Right ventricle myocardium superior (tissue), 1 donor: ENCODE data around the gene TMA7. TPM values are rescaled to one million over a fixed set of nuclear protein-coding genes. Genes with fewer than 3 reads are reported as not detected.

ENCODE experiments used
- ATAC-seq: fragments of 200-7000 bp; cut with Tn5 transposase; one replicate; pipeline ENCODE4 v1.9.1; 2020; ENCODE audit warnings: mild to moderate bottlenecking; ENCODE audit not compliant: poor library complexity
- DNase-seq: peaks from one replicate; pipeline ENCODE4 v3.0.0-alpha.2; 2020
- intact Hi-C: fragments of 100-400 bp; cut with DNase I; formaldehyde crosslinking; loops from one replicate; pipeline ENCODE4 v1.11.2; 2022
- total RNA-seq: library from RNA; stranded (reverse); fragmentation: NEBNext Ultra II Directional; extraction: Animal tissue kit (Norgen Biotek cat#: 25700); gene quantifications from one replicate; pipeline ENCODE4 v1.2.1, GENCODE V29; 2021
- donor health status: DM: no; HTN: yes; CAD: no; lungs with severe emphysema.

Gene TMA7
- total RNA-seq, 1 donor from 2014 or later: 237 TPM

DNA sequence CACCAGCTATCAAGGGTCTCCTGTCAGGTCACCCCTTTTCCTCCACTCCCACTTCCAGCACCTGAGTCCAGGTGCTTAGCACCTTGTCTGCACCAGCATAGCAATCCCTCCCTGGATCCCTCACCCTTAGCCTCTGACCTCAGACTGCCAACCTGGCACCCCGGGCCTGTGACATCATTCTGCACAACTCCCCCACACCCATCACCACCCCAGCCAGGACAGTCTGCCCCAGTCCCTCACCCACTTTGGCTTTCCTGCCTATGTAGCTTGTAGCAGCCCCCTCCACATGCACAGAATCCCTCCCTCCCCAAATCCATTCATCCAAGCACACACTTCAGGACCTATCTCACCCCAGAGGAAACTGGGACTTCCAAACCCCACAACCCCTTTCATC is 9.4 kb upstream of the TMA7 start:
- intact Hi-C loops: no loop called here

GRCh38 chr3:48431224-48432029 is 8.6 kb upstream of the TMA7 start:
- intact Hi-C loops: no loop called here
- DNase-seq (peak; percentile 22), ATAC-seq (no peak)

More for the DNA sequence above, 9.4 kb upstream of the TMA7 start:
- peak; percentile 25 for DNase-seq
- no peak for ATAC-seq

GRCh38 chr3:48432411-48433371 is 7.4 kb upstream of the TMA7 start:
- intact Hi-C loops: no loop called here
- DNase-seq (peak; percentile 26), ATAC-seq (no peak)

DNA sequence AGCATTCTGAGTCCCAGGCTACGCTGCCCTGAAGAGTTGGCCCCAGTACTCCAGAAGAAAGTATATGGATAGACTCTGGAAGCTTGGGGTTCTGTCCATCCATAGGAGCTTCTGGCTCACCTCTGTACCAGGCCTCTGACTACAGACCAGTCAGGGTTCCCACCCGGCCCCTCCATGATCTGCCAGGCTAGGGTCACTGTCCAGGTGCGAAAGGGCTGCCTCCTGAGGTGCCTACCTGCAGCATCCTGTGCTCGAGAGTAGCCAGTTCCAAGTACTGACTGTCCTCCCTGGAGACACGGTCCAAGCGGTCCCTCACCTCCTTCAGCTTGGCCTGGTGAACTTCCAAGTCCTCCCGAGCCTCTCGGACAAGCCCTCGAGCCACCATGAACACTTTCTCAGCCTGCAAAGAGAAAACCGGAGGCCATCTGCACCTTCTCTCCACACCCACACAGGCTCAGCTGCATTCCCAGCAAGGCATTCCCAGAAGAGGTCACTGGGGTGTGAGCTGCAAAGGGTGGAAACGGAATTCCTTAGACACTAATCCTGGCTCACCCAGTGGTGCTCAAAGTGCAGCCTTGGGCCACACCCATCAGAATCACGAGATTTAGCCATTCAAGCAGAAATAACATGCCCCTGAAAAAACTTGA is 6.5 kb upstream of the TMA7 start:
- ATAC-seq: no peak
- intact Hi-C loops: no loop called here
- DNase-seq: no peak

DNA sequence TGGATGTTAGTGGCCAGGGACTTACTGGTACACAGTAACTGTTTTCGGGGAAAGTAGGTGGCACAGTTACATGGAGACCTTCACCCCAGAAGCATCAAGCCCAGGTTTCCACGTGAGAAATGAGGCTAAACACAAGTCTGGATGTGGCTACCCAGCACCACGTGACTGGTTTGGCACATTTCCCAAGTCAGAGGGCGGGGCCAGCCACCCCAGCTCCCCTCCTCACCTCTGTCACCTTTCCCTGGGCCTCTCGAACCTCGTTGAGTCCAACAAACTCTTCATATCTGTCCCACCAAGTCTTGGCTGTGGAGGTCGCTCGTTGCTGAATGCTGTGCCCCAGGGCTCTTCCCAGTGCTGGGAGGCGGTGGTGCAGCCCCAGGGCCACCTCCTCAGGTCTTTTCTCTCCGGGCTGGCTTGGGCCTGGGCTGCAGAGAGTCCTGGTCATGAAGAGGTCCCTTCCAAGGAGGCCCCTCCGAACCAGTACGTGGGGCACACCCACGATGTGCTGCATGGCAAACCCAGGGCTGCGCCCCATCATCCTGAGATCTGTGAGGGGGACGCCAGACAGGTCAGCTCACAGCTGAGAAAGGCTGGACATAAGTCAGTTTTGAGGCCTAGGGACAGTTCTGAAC is 5.3 kb upstream of the TMA7 start:
- DNase-seq: no peak
- intact Hi-C loops: loop anchor here (5.0 kb wide), 1 partner anchor 162 kb away; no protein-coding TSS in a partner anchor
- ATAC-seq: no peak

GRCh38 chr3:48435223-48435595 is 4.8 kb upstream of the TMA7 start:
- ATAC-seq (no peak), DNase-seq (no peak)
- intact Hi-C loops: loop anchor here (5.0 kb wide), 1 partner anchor 163 kb away; no protein-coding TSS in a partner anchor

- intact Hi-C loops: loop anchor here (2.0 to 5.0 kb wide), 2 partner anchors 35 to 164 kb away; no protein-coding TSS in a partner anchor
- peak; percentile 67 for ATAC-seq
- peak; percentile 87 for DNase-seq
These were observed 4.1 kb upstream of the TMA7 start for GRCh38 chr3:48435774-48436476.

GRCh38 chr3:48436477-48436787 is 3.6 kb upstream of the TMA7 start:
- intact Hi-C loops: loop anchor here (2.0 to 5.0 kb wide), 2 partner anchors 36 to 164 kb away; no protein-coding TSS in a partner anchor

DNA sequence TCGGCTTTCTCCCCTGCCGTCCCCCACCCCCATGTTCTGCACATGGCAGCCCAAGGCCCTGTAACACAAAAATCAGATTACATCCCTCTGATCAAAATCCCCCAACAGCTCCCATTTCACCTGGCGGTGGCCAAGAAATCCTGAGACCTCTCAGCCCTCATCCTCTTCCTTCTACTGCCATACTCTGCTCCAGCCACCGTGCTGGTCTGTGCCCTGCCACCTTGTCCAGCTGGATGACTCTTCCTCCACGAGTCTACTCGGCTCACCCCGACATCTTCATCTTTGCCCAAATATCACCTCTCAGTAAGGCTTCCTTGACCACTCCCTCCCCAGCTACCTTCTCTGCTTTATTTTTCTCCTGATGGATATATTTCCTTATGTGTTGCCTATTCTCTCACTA is 3.2 kb upstream of the TMA7 start:
- DNase-seq: no peak
- intact Hi-C loops: loop anchor here (2.0 to 5.0 kb wide), 2 partner anchors 36 to 165 kb away; no protein-coding TSS in a partner anchor
- no peak for ATAC-seq

More at GRCh38 chr3:48436477-48436787, 3.6 kb upstream of the TMA7 start:
- no peak for DNase-seq
- no peak for ATAC-seq

- DNase-seq (no peak), ATAC-seq (no peak)
- intact Hi-C loops: loop anchor here (2.0 to 5.0 kb wide), 2 partner anchors 37 to 166 kb away; no protein-coding TSS in a partner anchor
These were observed 2.2 kb upstream of the TMA7 start for GRCh38 chr3:48437812-48438211.

DNA sequence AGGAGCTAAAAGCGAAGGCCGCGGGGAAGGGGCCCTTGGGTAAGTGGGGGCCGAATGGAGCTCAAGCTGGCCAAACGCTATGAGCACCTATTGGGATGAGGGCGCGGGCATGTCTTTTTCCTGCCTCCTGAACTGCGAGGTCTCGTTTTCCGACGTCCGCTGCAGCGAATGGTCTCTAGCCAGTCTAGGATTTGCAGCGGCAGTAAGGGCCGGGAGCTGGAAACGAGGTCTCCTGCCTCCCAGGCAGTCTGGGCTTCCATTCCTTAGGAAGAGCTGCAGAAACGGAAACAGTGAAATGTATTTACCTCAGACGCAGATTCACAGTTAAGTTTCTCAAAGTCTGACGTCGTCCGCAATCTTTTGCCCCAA is 517 bp downstream of the TMA7 start:
- DNase-seq: no peak
- ATAC-seq: peak; percentile 11
- intact Hi-C loops: no loop called here

DNA sequence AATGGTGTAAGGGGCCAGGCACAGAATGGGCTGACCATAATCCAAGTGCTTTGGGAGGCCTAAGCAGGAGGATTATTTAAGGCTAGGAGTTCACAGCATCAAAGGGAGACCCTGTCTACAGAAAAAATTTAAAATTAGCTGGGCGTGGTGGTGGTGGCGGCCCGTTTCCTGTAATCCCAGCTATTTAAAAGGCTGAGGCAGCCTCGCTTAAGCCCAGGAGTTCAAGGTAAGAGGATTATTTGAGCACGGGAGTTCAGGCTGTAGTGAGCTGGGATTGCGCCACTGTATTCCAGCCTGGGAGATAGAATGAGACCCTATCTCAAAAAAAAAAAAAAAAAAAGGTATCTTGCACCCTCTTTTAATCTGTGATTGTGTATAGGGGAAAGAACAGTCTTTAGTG is 1.9 kb downstream of the TMA7 start:
- ATAC-seq (no peak), DNase-seq (no peak)
- intact Hi-C loops: no loop called here

- no peak for DNase-seq
- ATAC-seq: no peak
- intact Hi-C loops: no loop called here
These were observed 5.3 kb downstream of the TMA7 start for GRCh38 chr3:48445277-48445882.

- DNase-seq: no peak
- ATAC-seq: no peak
- intact Hi-C loops: no loop called here
These were observed 6.0 kb downstream of the TMA7 start for GRCh38 chr3:48446043-48446424.

DNA sequence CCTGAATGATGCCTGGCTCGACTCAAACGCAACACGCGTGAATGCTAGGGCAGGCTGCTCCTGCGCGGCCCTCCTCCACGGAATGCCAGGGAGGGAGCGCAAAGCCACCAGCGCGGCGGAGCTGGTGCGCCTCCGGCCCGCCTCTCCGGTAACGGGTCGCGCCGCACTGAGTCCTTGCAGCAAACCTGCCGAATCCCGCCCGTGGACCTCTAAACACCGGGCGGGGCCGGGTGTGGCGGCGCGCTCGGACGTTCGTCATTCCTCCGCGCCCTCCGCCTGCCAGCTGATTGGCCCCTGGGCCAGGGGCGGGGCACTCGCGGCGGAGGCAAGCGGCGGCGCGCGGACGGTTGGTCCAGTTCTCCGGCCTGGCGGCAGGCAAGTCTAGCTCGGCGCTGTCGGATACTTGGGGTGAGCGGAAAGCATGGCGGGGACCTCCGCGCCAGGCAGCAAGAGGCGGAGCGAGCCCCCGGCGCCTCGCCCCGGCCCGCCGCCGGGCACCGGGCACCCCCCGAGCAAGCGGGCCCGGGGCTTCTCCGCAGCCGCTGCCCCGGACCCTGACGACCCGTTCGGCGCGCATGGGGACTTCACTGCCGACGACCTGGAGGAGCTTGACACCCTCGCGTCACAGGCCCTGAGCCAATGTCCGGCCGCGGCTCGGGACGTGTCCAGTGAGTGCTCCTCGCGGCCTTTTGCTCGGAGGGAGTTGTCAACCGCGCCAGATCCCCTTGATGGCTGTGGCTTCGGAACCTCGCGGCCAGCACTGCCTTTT is 6.6 kb downstream of the TMA7 start, which contains the start of gene ATRIP:
TSS of gene ATRIP (plus strand) at position 313 of the 769 bp plus-strand sequence. CDS start at position 422, 109 bp downstream.
- DNase-seq: peak; percentile 94
- intact Hi-C loops: no loop called here
- ATAC-seq: peak; percentile 99

DNA sequence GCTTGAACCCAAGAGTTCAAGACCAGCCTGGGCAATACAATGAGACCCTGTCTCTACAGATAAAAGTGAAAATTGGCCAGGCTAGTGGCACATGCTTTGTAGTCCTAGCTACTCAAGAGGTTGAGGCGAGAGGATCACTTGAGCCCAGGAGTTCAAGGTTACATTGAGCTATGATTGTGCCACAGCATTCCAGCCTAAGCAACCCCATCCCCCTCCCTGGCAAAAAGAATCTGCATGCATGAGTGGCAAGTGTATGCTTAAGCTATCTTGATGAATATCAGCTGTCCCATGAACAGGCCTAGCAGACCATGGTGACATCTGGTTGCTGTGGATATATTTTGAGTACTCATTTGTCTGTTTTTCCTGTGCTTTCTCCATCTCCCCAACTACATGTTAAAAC is 11.2 kb downstream of the TMA7 start:
- ATAC-seq (no peak), DNase-seq (no peak)
- intact Hi-C loops: no loop called here

GRCh38 chr3:48456456-48456855 is 16.4 kb downstream of the TMA7 start:
- DNase-seq (no peak), ATAC-seq (no peak)
- intact Hi-C loops: no loop called here
